HK-2 (cell line): Measurements from ENCODE around the gene GALNT10.

ENCODE experiments used
- DNase-seq: peaks from one replicate; pipeline ENCODE4 v3.0.0-alpha.2; 2018; ENCODE audit not compliant: unreplicated experiment

The GALNT10 gene

DNA sequence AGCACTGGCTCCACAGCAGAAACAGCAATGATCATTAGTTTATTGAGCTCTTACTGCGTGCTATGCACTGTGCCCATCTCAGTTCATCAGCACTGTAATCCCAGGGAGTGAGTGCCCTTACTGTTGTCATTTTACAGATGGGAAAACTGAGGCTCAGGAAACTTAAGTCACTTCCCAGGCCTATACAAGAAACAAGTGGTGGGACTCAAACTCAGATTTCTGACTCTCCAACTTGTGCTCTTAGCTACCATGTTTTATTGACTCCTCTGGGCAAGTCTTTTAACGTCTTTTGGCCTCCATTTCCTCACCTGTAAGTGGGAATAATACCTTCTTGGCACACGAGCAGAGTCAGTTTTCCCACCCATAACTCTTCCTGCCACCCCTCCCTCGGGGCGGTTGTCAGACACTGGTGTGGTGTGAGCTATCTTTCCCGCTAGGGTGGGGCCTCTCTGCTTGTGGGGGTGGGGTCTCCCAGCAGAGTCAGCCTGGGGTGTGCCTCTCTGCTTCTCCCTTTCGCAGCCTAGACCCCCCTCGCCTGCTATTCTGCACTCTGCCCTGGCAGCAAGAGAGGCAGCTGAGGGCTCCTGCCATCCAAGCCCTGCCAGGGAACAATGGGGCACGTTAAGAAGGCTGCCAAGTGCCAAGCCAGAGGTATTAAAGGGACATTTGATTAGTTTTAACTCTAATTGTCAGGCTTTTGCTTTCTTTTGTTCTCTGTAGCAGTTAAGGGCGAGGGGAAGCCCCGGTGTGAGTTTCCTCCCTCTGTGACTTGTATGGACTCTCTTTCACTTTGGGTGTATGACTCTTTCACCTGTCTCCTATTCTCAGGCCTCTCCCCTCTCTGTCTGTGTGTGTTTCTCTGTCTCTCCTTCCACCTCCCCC, 12.1 kb downstream of the GALNT10 start:
- DNase-seq: no peak

DNA sequence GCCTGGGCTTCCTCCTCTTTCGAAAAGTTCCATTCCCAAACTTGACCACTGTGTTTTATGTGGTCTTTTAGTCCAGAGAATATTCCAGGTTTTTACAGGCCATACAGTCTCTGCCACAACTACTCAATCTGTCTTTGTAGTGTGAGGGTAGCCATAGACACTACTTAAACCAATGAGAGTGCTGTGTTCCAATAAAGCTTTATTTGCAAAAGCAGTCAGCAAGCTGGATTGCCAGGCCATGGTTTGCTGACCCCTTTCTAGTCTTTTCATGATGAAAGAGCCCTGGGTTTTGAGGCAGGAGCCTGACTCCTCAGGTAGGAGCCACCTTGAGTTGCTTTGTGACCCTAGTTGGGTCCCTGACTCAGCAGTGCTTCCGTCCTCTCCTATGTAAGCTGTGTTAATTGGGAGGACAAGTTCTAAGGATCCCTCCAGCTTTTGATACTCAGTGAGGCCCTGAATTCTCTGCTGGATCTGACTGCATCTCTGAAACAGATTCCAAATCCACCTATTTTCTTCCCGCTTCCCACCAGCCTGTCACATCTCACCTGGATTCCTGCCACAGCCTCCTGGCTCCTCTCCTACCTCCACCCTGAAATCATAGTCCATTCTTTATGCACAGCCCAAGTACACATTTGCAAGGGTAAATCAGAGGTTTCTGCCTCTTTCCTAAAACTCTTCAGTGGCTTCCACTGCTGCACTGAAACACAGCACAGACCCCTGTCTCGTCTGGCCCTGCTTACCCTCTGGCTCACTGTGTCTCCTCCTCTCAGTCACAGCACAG, 13.5 kb downstream of the GALNT10 start:
- DNase-seq: no peak

DNA sequence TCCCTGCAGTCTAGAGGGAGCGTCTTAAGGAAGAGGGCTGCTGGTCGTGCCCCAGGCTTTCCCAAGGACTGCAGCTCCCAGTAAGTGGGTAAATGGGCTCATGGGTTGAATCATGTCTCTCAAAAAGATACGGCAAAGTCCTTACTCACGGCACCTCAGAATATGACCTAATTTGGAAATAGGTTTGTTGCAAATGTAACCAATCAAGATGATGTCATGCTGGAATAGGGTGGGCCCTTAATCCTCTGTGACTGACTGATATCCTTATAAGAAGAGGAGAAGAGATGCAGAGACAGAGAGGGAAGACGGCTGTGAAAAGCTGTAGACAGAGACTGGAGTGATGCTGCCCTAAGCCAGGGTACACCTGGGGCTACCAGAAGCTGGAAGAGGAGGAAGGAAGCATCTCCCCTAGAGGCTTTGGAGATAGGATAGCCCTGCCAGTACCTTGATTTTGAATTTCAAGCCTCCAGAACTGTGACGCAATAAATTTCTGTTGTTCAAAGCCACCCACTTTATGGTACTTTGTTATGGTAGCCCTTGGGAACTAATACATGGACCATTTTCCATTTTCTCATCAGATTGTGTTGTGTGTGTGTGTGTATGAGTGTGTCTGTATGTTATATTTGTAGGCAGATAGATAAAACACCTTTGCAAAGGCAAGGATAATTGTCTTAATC, 15.0 kb downstream of the GALNT10 start:
- DNase-seq: no peak

DNA sequence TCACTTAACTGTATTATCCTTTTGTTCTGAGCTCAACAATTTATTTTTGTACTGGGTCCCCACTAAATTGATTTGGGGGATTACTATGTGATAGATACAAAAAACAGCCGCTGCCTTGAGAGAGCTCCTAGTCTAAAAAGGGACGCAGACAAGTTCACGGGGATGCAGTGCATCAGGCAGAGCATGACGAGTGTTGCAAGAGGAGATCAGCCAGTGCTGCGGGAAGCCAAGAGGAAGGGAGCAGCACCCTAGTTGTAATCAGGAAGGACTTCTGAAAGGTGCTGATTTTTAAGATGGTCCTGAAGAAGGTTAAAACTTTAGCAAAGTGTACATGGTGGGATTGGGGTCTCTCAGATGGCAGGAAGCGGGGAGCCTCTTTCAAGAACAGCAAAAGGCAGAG, 15.8 kb downstream of the GALNT10 start:
- DNase-seq: no peak

DNA sequence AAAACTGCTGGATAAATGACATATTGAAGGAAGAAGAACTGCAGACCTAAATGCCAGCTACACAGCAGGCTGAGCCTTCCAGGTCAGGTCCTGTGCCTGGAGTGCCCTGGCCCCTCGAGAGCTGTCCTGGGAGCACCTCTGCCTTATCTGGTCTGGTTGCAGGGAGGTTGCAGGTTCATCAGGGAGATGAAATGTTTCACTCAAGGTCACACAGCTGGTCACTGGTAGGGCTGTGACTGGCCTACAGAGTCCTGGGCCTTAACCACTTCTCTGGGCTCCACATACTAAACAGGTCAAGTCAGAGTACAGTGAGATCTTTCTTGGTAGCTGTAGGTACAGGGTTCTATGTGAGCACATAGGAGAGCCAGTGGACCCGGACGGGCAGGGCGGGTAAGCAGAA, 16.7 kb downstream of the GALNT10 start:
- DNase-seq: no peak

DNA sequence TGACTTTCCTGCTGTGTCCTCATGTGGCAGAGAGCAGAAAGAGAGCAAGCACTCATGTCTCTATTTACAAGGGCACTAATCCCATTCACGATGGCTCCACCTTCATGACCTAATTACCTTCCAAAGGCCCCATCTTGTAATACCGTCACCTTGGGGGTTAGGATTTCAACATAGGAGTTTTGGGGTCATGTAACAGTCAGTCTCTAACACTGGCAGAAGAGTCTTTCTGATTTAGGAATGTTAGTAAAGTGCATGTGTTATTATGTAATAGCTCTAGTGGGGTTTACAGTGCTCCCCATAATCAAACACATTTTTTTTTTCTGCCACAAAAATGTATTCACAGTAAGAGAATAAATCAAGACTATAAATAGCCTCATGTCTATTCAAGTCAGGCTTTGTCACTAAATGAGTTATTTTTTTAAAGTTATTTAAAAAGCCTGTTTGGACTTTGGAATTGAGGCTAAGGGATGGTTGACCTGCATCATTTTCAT, 19.1 kb downstream of the GALNT10 start:
- no peak for DNase-seq

DNA sequence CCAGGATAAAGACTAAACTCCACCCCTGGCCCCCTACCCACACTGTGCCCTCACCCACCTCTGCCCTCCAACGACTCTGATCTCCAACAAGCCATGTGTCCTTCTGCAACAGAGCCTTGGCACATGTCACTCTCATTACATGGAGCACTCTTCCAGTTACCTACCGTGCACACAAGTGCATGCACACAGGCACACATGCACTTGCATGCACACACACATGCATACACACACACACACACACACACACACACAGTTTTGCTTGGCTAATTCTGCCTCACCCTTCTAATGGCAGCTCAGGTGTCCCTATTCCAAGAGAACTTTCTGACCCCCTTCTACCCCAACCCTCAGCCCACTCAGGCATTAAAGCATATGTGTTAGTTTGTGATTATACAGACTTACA, 19.6 kb downstream of the GALNT10 start:
- DNase-seq: no peak

DNA sequence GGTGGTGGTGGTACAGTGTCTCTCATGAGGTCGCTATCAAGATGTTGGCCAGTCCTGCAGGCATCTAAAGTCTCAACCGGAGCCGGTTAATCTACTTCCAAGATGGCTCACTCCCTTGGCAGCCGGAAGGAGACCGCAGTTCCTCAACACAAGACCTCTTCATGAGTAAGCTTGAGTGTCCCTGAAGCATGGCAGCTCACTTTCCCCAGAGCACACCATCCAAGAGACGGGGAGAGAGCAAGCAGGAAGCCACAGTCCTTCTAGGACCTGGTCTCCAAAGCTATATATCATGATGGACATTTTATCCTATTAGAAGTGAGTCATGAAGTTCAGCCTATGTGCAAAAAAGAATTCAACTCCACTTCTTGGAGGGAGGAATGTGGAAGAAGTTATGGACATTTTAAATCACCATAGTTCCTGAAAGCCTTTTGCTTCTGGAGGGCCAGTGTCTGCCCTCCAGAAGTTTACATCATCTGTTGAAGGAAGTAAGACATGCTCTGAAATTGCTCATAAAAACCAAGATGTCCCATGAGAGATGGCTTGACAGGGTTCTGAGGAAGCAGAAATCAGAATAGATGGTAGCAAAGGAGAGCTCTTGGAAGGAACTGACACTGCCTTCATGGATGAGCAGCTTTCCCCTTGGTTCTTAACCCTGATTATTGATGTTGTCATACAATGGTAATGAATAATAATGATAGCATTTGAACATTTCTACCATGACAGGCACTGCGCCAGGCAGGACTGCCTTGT, 21.3 kb downstream of the GALNT10 start:
- DNase-seq: no peak

DNA sequence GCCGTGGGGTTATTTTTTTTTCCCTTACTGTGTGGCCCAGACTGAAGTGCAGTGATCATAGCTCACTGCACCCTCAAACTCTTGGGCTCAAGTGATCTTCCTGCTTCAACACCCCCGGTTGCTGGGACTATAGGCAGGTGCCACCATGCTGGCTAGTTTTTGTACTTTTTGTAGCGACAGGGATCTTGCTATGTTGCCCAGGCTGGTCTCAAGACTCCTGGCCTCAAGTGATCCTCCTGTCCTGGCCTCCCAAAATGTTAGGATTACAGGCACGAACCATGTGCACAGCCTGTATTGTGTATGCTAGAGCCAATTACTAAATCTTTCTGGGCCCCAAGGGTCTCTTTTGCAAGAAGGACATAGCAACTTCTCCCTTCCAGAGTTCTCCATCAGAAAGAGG, 23.1 kb downstream of the GALNT10 start:
- DNase-seq: no peak

DNA sequence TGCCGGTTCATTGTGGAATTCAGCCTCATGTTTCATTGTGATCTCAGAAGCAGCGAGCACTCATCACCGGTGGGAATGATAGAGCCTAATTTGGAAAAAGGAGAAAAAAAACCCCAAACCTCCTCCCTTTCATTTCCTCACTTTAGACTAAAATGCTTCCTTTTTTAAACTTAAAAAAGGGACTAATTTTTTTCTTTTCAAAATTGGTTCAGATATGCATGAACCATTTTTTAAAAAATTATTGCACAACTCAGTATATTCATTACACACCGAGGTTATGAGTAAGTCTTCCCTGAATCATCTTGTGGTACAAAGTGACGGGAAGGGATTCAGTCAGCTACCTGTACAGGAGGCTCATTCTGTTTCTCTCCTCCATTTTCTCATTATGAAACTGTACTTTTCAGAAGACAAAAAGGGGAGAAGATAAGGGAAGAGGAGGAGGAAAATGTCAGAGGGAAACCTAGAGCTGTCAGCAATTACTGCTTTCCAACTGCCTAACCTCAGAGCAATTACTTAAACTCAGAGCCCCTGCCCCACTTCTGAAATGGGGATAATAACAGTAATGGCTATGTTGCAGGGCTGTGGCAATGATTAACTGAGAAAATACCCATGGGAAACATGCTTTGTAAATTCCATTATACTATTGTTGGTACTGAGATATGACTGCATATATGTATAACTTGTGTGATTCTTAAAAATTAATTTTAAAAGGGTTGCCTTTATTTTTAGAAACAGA, 24.0 kb downstream of the GALNT10 start:
- DNase-seq: no peak

DNA sequence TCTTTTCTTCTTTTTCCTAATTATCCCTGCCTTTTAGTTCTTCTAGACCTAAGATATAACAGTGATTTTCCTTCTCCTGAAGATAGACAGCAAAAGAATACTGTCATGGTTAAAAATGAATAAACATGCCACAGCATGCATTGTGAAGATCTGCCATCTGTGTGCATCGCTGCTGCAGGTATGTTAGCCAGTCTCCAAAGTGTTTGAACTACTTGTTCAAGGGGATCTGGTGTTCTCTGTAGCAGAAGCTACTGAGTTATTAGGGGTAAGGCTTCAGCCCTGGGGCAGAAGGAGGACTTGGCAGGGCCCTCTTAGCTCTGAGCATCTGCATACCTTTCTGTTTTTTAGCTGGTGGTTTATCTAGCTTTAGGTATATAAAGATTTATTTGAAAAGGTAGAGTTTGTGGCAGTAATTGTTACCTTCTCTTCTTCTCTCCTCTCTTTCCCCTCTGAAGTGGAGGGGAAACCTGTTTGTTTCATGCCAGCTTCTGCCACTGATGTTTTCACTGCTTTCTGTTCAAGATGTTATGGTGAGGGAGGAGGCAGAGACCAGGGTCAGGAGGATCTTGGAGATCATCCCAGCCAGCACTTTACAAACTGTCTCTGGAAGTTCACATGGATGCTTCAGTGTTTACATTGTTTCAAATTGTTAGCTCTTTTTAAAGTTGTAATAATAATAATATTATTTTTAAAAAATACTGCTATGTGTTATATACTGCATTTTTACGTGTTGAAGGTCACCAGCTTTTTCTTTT, 25.2 kb downstream of the GALNT10 start:
- DNase-seq: no peak

DNA sequence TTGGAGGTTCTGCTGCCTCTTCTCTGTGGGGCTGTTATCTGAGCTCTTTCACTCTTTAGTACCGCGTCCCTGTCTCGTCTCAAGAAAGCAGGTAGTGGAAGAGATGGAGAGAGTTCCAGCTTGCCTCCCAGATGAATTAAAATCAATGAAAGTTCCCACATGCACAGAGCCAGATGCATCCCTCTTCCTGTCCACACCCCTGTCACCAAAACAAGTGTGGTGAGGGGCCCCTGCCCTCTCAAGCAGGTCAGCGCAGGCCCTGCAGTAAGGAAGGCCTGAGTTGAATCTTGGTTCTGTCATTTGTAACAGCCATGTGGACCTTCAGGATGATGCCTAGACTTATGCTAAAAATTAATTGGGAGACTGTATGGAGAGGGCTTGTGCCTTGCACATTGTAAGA, 26.9 kb downstream of the GALNT10 start:
- no peak for DNase-seq

DNA sequence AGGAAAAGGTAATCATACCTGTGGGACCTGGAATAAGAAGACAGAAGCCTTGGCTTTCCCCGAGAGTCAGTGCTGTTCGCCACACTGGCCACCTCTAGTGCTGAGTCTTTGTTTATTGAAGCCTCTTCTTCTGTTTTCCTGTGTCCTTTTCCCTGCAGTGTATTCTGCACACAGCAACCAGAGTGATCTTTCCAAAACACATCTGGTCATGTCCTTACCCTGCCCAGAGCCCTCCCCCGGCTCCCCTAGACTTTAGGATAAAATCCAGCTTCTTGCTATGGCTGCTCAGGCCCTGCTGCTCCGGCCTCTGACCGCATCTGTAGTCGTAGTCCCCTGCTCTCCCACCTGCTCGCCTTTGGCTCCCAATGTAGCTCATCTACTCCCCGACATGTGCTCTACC, 28.3 kb downstream of the GALNT10 start:
- no peak for DNase-seq

DNA sequence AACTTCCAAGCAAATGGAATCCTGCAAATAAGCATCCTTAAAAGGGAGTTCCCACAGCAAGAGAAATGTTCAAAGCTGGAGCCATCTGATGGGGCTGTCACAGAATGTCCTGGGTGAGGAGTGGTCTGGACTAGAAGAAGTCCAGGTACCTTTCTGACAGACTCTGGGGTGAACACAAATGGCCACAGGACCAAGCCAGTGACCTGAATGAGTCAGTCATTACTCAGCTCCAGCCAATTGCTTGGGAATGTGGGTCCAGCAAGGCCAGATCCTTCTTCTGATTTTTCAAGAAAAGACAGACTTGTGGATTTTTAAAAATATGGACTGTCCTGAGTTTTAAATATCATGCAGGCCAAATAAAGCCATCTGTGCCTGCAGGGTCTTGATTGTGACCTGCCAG, 30.1 kb downstream of the GALNT10 start:
- DNase-seq: peak; percentile 29

DNA sequence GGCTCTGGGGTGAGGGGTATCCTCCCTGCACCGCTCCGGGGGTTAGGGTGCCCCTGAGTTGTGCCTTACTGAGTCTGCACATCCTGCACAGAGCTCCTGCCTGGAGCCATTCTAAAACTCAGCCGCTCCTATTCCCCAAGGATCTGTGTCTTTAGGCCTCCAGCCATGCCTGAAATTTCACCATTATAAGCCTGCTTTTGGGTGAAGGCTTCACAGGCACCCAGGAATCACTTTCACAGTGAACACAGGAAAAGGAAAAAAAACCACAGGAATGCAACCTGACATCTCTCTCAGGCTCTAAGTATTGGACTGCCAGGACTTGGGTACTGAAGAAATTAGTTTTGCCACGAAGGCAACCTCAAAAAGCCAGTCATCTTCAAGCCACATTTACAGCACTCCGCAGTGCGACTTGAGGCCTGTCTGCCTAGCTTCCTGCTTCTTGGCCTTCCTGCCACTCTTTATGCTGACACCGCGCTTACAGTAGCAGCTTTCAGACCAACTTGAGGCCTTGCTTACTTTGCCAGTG, 30.9 kb downstream of the GALNT10 start:
- peak; percentile 74 for DNase-seq

DNA sequence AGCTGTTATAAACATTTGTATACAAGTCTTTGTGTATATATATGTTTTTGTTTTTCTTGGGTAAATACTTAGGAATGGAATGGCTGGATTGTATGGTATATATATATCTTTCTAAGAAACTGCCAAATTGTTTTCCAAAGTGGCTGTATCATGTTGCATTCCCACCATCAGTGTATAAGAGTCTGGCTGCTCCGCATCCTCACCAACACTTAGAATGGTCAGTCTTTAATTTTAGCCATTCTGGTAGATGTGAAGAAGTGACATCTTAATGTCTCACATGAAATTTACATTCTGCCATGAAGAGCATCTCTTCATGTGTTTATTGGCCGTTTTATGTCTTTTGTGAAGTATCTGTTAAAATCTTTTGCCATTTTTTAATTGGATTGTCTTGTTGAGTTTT, 31.9 kb downstream of the GALNT10 start:
- DNase-seq: no peak

DNA sequence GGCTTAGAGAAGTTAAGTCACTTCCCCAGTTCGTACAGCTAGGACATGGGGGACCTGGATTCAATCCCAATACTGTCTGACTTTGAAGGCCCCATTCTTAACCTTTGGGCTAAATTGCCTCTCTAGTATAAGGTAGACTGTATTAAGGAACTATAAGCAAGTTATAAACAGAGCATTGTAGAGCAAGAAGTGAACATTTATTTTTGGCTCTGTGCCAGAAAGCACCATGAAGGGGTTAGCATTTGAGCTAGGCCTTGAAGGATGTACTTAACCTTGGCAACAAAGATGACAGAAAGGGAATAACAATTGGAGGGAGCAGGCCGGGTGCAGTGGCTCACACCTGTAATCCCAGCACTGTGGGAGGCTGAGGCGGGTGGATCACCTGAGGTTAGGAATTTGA, 32.8 kb downstream of the GALNT10 start:
- DNase-seq: no peak

DNA sequence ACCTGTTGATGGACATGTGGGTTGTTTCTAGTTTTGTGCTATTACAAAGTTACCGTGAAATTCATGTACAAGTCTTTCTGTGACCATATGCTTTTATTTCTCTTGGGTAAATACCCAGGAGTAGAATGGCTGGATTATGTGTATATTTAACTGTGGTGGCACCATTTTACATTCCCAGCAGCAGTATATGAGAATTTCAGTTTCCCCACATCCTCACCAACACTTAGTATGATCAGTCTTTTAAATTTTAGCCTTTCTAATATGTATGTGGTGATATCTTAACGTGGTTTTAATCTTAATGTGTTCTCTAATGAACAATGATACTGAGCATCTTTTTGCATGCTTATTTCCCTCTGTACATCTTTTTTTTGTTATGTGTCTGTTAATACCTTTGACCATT, 36.6 kb downstream of the GALNT10 start:
- DNase-seq: no peak

DNA sequence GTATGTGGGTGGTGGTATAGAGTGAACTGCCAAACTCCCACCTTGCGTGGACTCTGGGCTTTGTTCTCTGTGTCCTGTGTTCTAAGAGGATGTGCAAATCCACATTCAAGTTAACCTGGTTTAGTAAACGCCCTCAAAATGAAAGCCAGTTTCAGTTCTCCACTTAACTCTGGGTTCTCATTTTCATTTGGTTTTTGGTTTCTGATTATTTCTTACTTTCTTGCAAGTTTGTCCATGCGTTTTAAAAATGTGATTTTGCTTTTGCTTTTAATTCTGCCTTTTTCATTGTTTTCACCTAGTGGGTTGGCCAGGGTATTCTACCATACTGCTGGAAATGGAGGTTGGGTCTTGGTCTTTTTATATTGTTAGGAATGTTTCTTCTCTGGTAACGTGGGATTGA, 38.2 kb downstream of the GALNT10 start:
- no peak for DNase-seq

DNA sequence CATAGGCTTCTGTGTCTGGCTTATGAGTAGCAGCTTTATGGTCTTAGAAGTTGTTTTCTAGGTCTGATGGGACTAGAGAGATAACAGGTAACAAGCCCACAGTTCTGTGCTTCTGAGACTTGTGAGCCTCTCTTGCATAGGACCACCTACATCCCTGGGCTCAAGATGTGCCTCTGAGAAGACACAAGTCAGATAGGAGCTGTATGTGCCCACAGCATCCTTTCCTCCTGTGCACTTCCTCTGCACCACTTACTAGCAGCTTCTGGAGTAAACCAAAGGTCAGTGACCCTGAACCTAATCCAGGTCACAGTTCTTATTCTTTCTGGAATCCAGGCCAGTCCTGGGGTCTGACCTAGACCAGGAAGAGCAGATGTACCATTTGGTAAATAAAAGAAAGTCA, 40.0 kb downstream of the GALNT10 start:
- DNase-seq: no peak
